BLaER1 treated with 17β-estradiol and CSF1 and Interleukin-3, amounts not matched to agents 10 nM and 100 nM (cell line): ENCODE results near the gene DIPK1B.

Experiments
- H3K27ac ChIP-seq, 11 experiments: shearing (Covaris generic); formaldehyde crosslinking; 2 replicates each; pipeline ENCODE4 v1.8.1; 2022
- H3K27me3 ChIP-seq, 11 experiments: shearing (Covaris generic); formaldehyde crosslinking; 2 replicates each; pipeline ENCODE4 v1.8.1; 2022
- H3K36me3 ChIP-seq, 11 experiments: shearing (Covaris generic); formaldehyde crosslinking; 2 replicates each; pipeline ENCODE4 v1.8.1; 2022
- H3K4me1 ChIP-seq, 10 experiments: shearing (Covaris generic); formaldehyde crosslinking; 2 replicates each; pipeline ENCODE4 v1.8.1; 2022
- H3K4me2 ChIP-seq, 11 experiments: shearing (Covaris generic); formaldehyde crosslinking; 2 replicates each; pipeline ENCODE4 v1.8.1; 2022
- H3K4me3 ChIP-seq, 10 experiments: shearing (Covaris generic); formaldehyde crosslinking; 2 replicates each; pipeline ENCODE4 v1.8.1; 2022
- H3K9ac ChIP-seq, 11 experiments: shearing (Covaris generic); formaldehyde crosslinking; 2 replicates each; pipeline ENCODE4 v1.8.1; 2022
- H3K9me3 ChIP-seq, 11 experiments: shearing (Covaris generic); formaldehyde crosslinking; replicated peaks in 1 of 11; 2 replicates each; pipeline ENCODE4 v1.8.1; 2022
- H4K20me1 ChIP-seq, 11 experiments: shearing (Covaris generic); formaldehyde crosslinking; 2 replicates each; pipeline ENCODE4 v1.8.1; 2022
- Cebpa-rat ChIP-seq, 11 experiments: shearing (Covaris generic); IDR thresholded peaks; 2 replicates each; pipeline ENCODE4 v1.8.1; 2022

Gene DIPK1B

GRCh38 chr9:136666372-136667213 lies 45.8 kb upstream of the DIPK1B start:
- Histone ChIP-seq H3K4me3 (peak overlapping the region; percentile 55 to 74 (median 63)), H3K9ac (peak overlapping the region; percentile 57 to 81 (median 74); a peak in 21 of 22 replicates), H3K27ac (peak overlapping the region in 8 of 11 experiments; percentile 35 to 61 (median 48); a peak in 14 of 22 replicates), H3K9me3 (no peaks in the 10 kb centered on the region), H3K4me2 (peak overlapping the region; percentile 84 to 100 (median 98)), H4K20me1 (peaks cover 5 to 81% (median 40%) of the 10 kb centered on the region in 11 experiments; a peak in 19 of 22 replicates), H3K27me3 (peaks cover 26 to 63% (median 46%) of the 10 kb centered on the region in 11 experiments; a peak in 20 of 22 replicates), H3K36me3 (no peaks in the 10 kb centered on the region; a peak in 3 of 22 replicates), H3K4me1 (peaks cover 51 to 95% (median 93%) of the 10 kb centered on the region in 10 experiments)
- TF ChIP-seq Cebpa-rat (IDR thresholded peaks at IDR 0.05): no peak

GRCh38 chr9:136667214-136667939 lies 45.0 kb upstream of the DIPK1B start:
- TF ChIP-seq Cebpa-rat (IDR thresholded peaks at IDR 0.05): no peak
- Histone ChIP-seq H3K9ac (peak overlapping the region in 3 of 11 experiments; percentile 24 to 77 (median 73); a peak in 3 of 22 replicates), H3K4me3 (no peak overlapping the region), H4K20me1 (peaks cover 13 to 88% (median 48%) of the 10 kb centered on the region in 11 experiments; a peak in 21 of 22 replicates), H3K4me2 (peak overlapping the region; percentile 84 to 100 (median 98)), H3K27me3 (peaks cover 26 to 57% (median 46%) of the 10 kb centered on the region in 11 experiments; a peak in 20 of 22 replicates), H3K4me1 (peaks cover 59 to 95% (median 94%) of the 10 kb centered on the region in 10 experiments), H3K27ac (no peak overlapping the region), H3K36me3 (peaks cover 0 to 4% (median 0%) of the 10 kb centered on the region in 11 experiments; a peak in 5 of 22 replicates), H3K9me3 (no peaks in the 10 kb centered on the region)

GRCh38 chr9:136667940-136668760 lies 44.2 kb upstream of the DIPK1B start:
- Histone ChIP-seq H3K4me2 (peak overlapping the region; percentile 9 to 100 (median 98); a peak in 20 of 22 replicates), H3K36me3 (peaks cover 0 to 10% (median 4%) of the 10 kb centered on the region in 11 experiments; a peak in 19 of 22 replicates), H3K9me3 (no peaks in the 10 kb centered on the region), H3K27ac (no peak overlapping the region), H3K27me3 (peaks cover 26 to 49% (median 41%) of the 10 kb centered on the region in 11 experiments; a peak in 20 of 22 replicates), H4K20me1 (peaks cover 19 to 91% (median 54%) of the 10 kb centered on the region in 11 experiments; a peak in 21 of 22 replicates), H3K4me3 (no peak overlapping the region; a peak in 1 of 20 replicates), H3K4me1 (peaks cover 56 to 95% (median 93%) of the 10 kb centered on the region in 10 experiments), H3K9ac (peak overlapping the region in 2 of 11 experiments; percentile 4 to 44; a peak in 2 of 22 replicates)
- no peak for TF ChIP-seq Cebpa-rat (IDR thresholded peaks at IDR 0.05)

GRCh38 chr9:136668983-136669790 lies 43.2 kb upstream of the DIPK1B start:
- H3K36me3 ChIP-seq: peaks cover 9 to 21% (median 14%) of the 10 kb centered on the region in 11 experiments; a peak in 20 of 22 replicates

GRCh38 chr9:136669791-136670464 lies 42.4 kb upstream of the DIPK1B start:
- H3K27ac ChIP-seq: peak overlapping the region in 1 of 11 experiments; percentile 3; a peak in 1 of 22 replicates
- peak overlapping the region in 10 of 11 experiments; percentile 54 to 100 (median 98); a peak in 20 of 22 replicates for H3K4me2 ChIP-seq
- H3K36me3 ChIP-seq: peaks cover 12 to 28% (median 22%) of the 10 kb centered on the region in 11 experiments; a peak in 20 of 22 replicates
- no peaks in the 10 kb centered on the region for H3K9me3 ChIP-seq
- H3K4me1 ChIP-seq: peaks cover 46 to 95% (median 93%) of the 10 kb centered on the region in 10 experiments
- TF ChIP-seq Cebpa-rat (IDR thresholded peaks at IDR 0.05): no peak
- H3K27me3 ChIP-seq: peaks cover 14 to 32% (median 24%) of the 10 kb centered on the region in 11 experiments; a peak in 20 of 22 replicates
- no peak overlapping the region for H3K4me3 ChIP-seq
- peak overlapping the region in 4 of 11 experiments; percentile 5 to 41 (median 38); a peak in 5 of 22 replicates for H3K9ac ChIP-seq
- H4K20me1 ChIP-seq: peaks cover 37 to 91% (median 71%) of the 10 kb centered on the region in 11 experiments; a peak in 21 of 22 replicates

More at GRCh38 chr9:136668983-136669790, 43.2 kb upstream of the DIPK1B start:
- H4K20me1 ChIP-seq: peaks cover 30 to 91% (median 64%) of the 10 kb centered on the region in 11 experiments; a peak in 21 of 22 replicates
- TF ChIP-seq Cebpa-rat (IDR thresholded peaks at IDR 0.05): no peak
- peak overlapping the region in 4 of 11 experiments; percentile 5 to 44 (median 27); a peak in 3 of 22 replicates for H3K9ac ChIP-seq
- no peak overlapping the region; a peak in 1 of 22 replicates for H3K27ac ChIP-seq
- H3K4me2 ChIP-seq: peak overlapping the region; percentile 3 to 100 (median 98); a peak in 19 of 22 replicates
- H3K9me3 ChIP-seq: no peaks in the 10 kb centered on the region
- H3K4me1 ChIP-seq: peaks cover 53 to 95% (median 93%) of the 10 kb centered on the region in 10 experiments
- peaks cover 20 to 39% (median 31%) of the 10 kb centered on the region in 11 experiments; a peak in 20 of 22 replicates for H3K27me3 ChIP-seq
- no peak overlapping the region for H3K4me3 ChIP-seq

- Histone ChIP-seq H3K4me2 (peak overlapping the region; percentile 54 to 100 (median 97)), H3K4me3 (no peak overlapping the region), H3K27ac (peak overlapping the region in 3 of 11 experiments; percentile 31 to 51 (median 39); a peak in 2 of 22 replicates), H3K36me3 (peaks cover 15 to 34% (median 26%) of the 10 kb centered on the region in 11 experiments), H4K20me1 (peaks cover 40 to 97% (median 73%) of the 10 kb centered on the region in 11 experiments; a peak in 21 of 22 replicates), H3K4me1 (peaks cover 45 to 94% (median 92%) of the 10 kb centered on the region in 10 experiments), H3K9me3 (no peaks in the 10 kb centered on the region), H3K27me3 (peaks cover 9 to 26% (median 19%) of the 10 kb centered on the region in 11 experiments; a peak in 16 of 22 replicates), H3K9ac (peak overlapping the region in 4 of 11 experiments; percentile 24 to 60 (median 45); a peak in 3 of 22 replicates)
- TF ChIP-seq Cebpa-rat (IDR thresholded peaks at IDR 0.05): no peak
Observed at GRCh38 chr9:136670576-136671253, 41.7 kb upstream of the DIPK1B start.
